NCI-H146 (cell line): ENCODE measurements around the gene WDR19.
"Not testable (repeated sequence)": the region's sequence is repeated elsewhere in the genome, so short reads cannot be mapped to it uniquely, and the experiment has no call there.

Source experiments
- DNase-seq: peaks from one replicate; lab custom pipeline; 2025; lab: John Stamatoyannopoulos, UW

WDR19 gene

DNA sequence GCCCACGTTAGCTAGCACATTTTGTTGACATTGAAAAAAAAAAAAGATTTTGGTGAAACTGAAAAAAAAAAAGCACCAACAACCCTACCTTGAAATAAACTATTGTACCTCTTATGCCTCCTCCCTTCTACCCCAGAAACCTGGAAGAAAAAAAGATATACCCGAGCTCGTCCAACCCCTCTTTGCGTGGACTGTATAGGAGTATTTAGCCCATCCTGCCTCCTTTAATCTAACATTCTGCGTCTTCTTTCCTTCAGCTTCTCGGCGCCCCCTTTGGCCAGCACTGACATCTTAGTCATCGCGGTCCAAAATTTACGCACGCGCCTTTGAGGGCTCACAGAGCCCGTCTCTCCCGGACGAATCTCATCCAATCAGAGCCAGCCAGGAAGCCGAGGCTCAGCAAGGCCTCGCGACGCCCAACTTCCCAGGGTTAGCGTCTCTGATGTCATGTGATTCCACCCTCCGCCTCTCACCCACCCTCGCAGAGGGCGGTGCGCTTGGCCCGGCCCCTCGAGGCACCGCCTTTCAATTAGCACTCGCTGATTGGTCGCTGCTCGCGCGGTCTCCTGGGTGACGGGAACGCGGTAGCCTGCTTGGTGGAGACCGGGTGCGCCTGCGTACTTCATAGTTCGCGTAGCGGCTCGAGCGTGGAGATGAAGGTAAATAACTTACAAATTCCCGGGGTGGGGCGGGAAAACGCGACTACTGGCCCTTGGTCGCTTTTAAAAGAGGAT, at the start of gene WDR19:
TSS of gene WDR19 (plus strand) at position 625 of the 734 bp plus-strand sequence. CDS start at position 654, 29 bp downstream.
- peak; percentile 99 for DNase-seq

DNA sequence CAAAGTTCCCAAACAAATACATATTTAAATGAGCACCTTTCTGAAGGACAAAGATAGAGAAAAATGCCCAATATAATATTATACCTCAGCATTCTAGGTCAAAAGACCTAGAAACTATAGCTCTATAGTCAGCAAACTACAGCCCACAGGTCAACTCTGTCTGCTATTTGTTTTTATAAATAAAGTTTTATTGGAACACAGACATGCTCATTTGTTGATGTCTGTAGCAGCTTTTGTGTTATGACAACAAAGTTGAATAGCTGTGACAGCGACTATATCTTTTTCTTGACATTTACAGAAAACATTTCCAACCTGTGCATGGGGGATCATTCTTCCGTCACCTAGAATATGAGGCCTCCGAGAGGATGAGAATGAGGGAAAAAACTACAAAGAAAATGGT, 48.7 kb upstream of the WDR19 start:
- DNase-seq: no peak

DNA sequence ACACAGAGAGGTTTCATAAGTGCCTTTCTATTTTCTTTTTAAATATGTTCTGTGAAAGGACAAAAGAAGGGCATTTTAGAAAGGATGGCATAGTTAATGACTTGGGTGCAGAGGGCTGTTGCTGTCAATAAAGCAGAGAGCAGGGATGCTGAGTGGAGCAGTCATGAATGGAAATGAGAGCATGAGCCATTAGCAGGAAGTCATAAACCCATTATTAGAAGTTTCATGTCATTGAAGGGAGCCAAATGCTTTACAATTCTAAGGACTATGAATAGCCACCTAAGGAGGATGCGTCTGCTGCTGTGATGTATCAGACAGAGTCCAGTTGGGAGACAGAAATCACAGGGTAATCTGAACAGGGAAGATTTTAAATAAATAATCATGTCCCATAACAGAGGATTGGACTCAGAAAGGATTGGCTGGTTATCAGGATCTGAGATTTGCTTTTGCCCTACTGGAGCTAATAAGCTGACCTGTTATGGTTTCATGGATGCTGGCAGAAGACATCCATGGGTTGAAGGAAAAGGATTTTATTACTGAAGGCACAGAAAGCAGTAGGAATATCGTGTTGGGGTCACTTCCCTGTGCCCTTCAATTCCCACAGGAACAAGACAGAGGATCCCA, 47.5 kb upstream of the WDR19 start:
- DNase-seq: no peak

DNA sequence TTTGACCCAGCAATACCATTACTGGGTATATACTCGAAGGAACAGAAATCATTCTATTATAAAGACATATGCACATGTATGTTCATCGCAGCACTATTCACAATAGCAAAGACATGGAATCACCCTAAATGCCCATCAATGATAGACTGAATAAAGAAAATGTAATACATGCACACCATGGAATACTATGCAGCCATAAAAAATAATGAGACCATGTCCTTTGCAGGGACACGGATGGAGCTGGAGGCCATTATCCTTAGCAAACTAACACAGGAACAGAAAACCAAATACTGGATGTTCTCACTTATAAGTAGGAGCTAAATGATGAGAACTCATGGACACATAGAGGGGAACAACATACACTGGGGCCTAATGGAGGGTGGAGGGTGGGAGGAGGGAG, 44.1 kb upstream of the WDR19 start:
- DNase-seq: not testable (repeated sequence)

DNA sequence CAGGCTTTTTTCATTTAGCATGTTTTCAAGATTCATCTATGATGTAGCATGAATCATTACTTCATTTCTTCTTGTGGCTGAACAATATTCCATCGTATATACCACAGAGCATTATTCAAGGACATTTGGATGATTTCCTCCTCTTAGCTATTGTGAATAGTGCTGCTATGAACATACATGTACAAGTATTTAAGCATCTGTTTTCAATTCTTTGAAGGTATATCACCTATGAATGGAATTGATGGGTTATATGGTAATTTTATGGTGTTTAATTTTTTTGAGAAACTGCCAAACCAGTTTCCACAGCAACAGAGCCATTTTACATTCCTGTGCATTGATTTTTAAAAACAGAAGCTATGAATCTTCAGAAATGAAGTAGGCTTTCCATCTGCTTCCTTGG, 36.1 kb upstream of the WDR19 start:
- DNase-seq: no peak

DNA sequence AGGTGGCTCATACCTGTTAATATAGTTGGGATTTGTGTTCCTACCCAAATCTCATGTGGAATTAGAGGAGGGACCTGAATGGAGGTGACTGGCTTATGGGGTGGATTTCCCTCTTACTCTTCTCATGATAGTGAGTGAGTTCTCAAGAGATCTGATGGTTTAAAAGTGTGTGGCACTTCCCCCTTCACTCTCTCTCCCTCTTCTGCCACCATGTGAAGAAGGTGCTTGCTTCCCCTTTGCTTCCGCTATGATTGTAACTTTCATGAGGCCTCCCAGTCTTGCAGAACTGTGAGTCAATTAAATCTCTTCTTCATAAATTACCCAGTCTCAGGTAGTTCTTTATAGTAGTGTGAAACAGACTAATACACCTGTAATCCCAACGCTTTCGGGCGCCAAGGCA, 28.3 kb upstream of the WDR19 start:
- no peak for DNase-seq

DNA sequence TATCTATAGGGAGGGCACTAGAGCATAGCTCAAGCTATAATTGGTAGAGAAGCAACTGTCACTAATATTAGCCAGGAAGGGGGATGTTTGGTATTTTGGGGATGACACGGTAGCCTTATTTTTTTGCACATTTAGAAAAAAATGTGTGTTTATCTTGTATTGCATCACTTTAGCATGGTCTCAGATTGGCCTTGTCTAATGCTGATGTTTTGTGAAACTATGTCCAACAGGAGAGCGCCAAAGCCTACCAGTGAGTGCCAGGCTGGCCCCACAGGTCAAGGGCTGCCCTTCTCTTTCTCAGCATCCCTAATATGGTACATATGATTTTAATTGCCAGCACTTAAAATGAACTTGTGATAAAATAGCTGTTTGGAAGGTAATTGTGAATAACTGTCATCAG, 24.8 kb upstream of the WDR19 start:
- no peak for DNase-seq

DNA sequence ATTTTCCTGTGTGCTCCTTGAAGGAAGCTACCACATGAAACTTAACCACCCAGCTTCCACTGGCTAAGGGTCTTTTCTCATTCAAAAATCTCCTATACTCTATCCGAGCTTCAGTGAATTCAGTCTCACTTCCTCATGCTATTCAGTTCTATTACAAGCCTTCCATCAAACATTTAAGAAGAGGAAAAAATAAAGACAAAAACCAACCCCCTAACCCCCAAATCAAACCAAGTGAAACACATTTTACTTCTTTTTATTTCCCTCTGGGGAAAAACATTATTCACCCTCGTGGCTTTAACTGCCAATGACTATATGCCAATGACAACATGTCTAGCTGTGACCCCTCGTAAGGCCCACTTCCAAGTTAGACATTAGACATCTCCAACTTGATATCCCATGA, 16.2 kb upstream of the WDR19 start:
- no peak for DNase-seq

DNA sequence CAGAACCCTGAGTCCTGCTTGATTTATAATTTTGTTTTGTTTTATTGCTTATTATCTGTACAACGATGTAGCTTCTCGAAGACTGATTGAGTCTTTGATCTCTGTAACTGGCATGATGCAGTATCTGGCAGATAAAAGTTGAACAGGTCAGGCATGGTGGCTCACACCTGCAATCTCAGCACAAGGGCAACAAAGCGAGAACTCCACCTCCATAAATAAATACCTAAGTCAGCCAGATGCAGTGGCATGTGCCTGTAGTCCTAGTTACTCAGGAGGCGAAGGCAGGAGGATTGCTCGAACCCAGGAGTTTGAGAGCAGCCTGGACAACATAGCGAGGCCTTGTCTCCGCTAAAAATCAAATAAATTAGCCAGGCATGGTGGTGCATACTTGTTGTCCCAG, 15.7 kb upstream of the WDR19 start:
- DNase-seq: no peak

DNA sequence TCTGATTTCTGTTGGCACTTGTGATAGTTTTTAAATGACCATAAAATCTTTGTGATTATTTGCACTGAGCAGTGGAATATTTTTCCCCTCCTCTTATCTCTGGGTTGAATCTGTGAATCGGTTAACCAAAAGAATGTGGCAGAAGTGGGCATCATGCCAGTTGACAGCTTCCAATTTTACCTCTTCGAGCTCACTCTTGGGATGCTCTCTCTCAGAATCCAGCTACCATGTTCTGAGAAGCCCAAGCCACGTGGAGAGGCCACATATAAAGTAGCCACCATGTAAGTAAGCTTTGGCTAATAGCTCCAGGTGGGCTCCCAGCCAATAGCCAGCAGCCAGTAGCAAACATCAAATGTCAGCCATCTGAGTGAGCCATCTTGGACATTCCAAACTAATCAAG, 12.9 kb upstream of the WDR19 start:
- no peak for DNase-seq

DNA sequence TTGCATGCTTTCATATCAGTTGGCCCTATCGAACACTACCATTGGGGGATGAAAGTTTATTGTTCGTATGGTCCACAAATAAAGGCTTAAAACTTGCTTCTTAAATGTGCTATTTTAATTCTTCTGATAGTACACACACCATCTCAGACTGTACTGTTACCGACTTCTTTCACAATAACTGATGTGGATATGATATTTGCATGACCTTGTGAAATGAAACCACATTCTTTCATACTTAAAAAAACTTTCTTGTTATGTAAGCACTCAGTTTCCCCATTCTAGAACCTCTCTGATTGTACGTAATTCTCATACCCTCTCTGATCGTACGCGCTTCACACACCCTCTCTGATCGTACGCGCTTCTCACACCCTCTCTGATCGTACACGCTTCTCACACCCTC, 12.0 kb upstream of the WDR19 start:
- no peak for DNase-seq

DNA sequence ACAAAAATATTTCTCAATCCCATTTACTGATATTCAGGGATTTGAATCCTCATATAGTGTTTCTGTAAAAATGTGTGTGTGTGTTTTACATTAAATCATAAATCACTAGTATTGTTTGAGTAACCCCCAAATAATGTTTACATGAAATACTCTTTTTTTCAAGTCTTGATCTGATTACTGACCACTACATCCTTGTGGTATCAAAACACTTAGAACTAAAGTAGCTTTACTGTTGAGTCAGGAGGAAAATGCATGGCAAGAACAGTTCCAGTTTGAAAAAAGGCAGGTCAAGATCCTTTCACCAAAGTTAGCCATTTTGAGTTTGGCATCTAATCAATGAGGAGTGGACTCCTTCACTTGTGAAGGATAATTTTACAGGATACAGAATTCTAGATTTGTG, 3.6 kb upstream of the WDR19 start:
- DNase-seq: no peak

DNA sequence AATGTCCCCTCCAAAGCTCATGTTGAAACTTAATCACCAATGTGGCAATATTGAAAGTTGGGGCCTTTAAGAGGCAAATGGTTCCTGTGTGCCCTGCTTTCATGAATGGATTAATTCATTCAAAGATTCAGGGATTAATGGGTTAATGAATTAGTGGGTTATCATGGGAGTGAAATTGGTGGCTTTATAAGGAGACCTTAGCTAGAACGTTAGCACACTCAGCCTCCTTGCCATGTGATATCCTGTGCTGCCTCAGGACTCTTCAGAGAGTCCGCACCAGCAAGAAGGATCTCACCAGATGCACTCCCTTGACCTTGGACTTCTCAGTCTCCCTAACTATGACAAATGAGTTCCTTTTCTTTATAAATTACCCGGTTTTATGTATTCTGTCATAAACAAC, 2.6 kb upstream of the WDR19 start:
- DNase-seq: no peak

DNA sequence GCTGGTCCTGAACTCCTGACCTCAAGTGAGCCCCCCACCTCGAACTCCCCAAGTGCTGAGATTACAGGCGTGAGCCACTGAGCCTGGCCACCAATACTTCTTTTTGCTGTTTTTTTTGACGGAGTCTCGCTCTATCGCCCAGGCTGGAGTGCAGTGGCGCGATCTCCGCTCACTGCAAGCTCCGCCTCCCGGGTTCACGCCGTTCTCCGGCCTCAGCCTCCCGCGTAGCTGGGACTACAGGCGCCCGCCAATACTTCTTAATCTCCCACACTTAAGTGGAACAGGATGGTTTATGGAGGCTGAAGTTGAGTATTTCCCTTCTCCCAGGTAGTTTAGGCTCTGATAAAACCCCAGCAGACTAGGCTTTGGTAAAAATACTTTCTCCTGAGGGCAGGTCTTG, 1.7 kb upstream of the WDR19 start:
- not testable (repeated sequence) for DNase-seq

DNA sequence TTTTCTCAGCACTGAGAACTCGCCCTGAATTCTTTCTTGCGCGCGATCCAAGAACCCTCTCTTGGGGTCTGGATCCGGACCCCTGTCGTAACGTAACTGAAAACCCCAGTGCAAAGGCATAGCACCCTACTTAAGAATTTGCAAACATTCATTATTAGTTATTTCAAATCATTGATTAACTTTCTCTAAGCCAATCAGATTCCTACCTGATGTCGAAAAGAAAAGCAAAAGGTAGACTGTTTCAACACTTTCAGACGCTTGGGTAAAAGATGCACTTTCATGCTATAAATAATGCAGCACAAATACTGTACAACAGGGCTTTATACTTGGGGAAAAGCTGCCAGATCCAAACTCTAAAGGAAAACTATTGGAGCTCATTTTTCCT, 817 bp upstream of the WDR19 start:
- DNase-seq: no peak

DNA sequence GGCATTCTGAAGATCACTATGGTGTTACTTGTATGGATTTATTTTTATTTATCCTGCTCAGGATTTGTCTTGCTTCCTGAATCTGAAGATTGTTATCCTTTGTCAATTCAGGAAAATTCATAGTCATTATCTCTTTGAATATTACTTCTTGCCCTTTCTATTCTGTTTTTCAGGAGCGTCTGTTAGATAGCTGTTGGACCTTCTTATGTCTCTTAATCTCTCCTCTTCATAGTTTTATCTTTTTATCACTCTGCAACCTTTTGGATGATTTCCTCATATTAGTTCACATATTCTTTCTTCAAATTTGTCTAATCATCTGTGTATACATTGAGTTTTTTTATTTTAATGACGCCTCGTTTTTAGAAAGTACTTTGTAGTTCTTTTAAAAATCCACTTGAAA, 19.6 kb downstream of the WDR19 start:
- no peak for DNase-seq

DNA sequence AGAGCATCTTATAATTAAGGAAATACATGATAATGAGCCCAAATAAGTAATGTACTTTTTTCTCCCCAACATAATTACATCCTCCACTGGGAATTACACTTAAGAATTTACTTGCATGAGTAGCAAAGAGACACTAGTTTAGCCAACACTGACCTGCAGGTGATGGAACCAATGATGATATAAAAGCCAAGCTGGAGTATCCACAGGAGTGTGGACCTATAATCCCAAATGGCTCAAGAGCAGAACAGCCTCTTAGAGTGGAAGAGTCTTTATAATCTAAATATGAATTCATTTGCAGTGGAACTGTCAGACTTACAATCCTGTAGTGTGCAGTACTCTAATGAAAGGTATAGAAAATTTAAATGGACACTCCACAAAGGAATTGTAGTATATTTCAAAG, 22.2 kb downstream of the WDR19 start:
- no peak for DNase-seq

DNA sequence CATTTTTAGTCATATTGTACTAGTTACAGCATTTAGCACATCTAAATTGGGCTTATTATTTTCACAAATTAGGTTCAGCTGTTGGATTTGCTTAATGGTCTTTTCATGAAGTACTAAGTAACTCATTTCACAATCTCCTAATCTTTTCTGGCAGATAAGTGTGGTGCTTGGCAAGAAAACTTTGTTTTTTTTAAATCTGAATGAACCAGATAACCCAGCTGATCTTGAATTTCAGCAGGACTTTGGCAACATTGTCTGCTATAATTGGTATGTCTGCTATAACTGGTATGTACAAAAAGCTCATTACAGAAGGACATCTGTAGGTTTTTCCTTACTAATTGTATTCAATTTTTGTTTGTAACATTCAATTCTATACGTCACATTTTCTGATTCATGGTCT, 22.7 kb downstream of the WDR19 start:
- no peak for DNase-seq

DNA sequence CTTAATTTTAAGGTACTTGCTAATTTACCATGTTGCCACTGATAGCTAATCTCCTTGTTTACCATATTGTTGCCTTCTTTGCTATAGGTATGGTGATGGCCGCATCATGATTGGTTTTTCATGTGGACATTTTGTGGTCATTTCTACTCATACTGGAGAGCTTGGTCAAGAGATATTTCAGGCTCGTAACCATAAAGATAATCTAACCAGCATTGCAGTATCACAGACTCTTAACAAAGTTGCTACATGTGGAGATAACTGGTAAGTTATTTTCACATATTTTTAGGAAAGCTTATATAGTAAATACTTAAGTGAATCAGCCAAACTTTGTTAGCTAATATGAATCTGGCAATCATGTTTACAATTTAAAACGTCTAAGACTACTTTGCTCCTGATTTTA, 23.1 kb downstream of the WDR19 start:
- no peak for DNase-seq

DNA sequence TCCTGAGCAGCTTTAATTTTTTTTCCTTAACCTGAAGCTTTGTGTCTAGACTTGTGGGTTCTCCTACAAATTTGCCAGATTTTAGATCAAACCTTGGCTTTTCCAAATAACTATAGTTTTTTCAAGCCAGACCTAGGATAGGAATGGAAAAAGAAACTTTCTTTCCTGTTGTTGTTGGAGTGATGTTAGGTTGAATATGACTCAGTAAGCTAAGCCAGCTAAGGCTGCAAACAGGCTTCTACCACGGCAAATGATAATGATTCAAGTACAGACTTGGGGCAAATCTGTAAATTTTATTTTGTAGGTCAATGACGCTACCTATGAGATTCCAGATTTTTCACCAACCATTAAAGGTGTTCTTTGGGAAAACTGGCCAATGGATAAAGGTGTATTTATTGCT, 45.6 kb downstream of the WDR19 start:
- no peak for DNase-seq

DNA sequence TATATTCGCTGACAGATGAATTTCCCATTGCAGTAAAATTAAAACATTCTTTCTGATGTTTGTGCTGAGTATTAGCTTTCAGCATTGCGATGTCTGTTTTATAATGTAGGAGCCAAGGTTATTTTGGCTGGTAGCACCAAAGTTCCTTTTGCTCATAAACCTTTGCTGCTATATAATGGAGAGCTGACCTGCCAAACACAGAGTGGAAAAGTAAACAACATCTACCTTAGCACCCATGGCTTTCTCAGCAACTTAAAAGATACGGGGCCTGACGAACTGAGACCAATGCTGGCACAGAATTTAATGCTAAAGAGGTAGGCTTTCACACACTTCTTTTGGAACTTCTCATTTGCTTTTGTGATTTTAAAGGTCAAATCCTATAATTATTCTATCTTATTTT, 46.0 kb downstream of the WDR19 start:
- no peak for DNase-seq

DNA sequence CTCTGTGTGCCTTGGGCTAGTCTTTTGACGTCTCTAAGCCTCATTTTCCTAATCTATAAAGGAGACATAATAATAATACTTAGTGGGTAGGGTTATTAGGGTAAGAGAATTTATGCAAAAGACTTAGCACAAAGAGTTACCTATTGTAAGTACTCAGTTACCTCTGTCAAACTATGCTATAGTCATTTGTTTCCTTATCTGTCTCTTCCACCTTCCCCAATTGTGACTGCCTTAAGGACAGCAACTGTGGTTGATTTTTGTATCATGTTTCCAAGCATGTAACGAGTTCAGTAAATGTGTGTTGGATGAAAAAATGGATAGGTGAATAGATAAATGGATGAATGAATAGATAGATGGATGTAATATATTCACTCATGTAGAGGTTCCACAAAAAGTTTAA, 48.1 kb downstream of the WDR19 start:
- DNase-seq: no peak

DNA sequence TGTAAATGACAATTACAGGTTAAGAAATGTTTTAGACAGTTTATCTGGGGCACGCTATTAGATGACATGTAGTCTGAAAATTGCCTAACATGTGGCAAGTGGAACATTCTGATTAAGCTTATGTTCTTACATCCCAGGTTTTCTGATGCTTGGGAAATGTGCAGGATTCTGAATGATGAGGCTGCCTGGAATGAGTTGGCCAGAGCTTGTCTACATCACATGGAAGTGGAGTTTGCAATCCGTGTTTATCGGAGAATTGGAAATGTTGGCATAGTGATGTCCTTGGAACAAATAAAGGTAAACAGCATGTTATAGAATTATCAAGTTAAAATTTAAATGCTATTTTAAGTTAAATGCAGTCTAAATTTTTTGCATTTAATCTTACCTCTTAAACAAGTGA, 49.3 kb downstream of the WDR19 start:
- DNase-seq: no peak

DNA sequence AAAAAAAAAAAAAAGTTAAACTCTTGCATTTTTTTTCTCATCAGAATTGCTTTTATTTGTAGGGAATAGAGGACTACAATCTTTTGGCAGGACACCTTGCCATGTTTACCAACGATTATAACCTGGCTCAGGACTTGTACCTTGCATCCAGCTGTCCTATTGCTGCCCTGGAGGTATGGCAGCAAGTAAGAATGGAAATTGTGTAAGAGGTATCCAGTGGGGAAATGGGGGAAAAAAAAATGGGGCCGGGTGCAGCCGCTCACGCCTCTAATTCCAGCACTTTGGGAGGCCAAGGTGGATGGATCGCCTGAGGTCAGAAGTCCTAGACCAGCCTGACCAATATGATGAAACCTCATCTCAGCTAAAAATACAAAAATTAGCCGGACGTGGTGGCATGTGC, 49.8 kb downstream of the WDR19 start:
- no peak for DNase-seq
